Prostate gland (tissue), 2 donors: ENCODE results near the gene TEC.

Experiments
- CTCF ChIP-seq, 4 experiments: fragments of 200-600 bp in 2 of 4; fragments of 450-650 bp in 2 of 4; sonication (generic) in 2 of 4; IDR thresholded peaks; 1 replicate in 3 of 4; 2 replicates in 1 of 4; pipeline ENCODE4 v1.5.1; 2016 to 2019; ENCODE audit warnings: antibody characterized with exemption in 4 of 4, mild to moderate bottlenecking in 2 of 4, moderate library complexity in 2 of 4
- POLR2A ChIP-seq: fragments of 450-650 bp; IDR thresholded peaks from one replicate; pipeline ENCODE4 v1.6.1; 2016; ENCODE audit warnings: antibody characterized with exemption, mild to moderate bottlenecking
- POLR2AphosphoS5 ChIP-seq: sonication (generic); formaldehyde crosslinking; IDR thresholded peaks from one replicate; pipeline ENCODE4 v1.6.1; 2017; ENCODE audit warnings: antibody characterized with exemption

GRCh38 chr4:48188390-48188789, 81.2 kb downstream of the TEC start:
- TF ChIP-seq POLR2A = no peak
- no peak for TF ChIP-seq CTCF (IDR thresholded peaks at IDR 0.05)
- TF ChIP-seq POLR2AphosphoS5 = no peak
